Adrenal gland (tissue), 12 donors: ENCODE data around the gene MUC12. TPM values are rescaled to one million over a fixed set of nuclear protein-coding genes. Genes with fewer than 3 reads are reported as not detected.

ENCODE experiments used
- polyA plus RNA-seq, 3 donors: library from polyadenylated mRNA; stranded (reverse); fragments of 200-250 nt in 2 of 3; fragments of 350-450 nt in 1 of 3; fragmentation: Illumina TruSeq in 1 of 3; extraction: RNeasy Lipid Tissue Mini Kit (QIAGEN cat#74804) in 1 of 3; gene quantifications; one replicate each; pipeline ENCODE4 v1.2.3, GENCODE V29; 2013 to 2014
- small RNA-seq, 2 donors: library from RNA; depleted of rRNA; stranded (forward); fragments of <200 nt; gene quantifications; one replicate each; pipeline ENCODE3, GENCODE V24; 2016
- total RNA-seq, 9 donors: library from RNA; depleted of rRNA in 4 of 9; stranded (reverse); fragments of >200 nt in 4 of 9; fragments of 120-200 nt in 1 of 9; fragmentation: NEBNext Ultra II Directional in 1 of 9; extraction: Animal tissue kit (Norgen Biotek cat#: 25700) in 1 of 9; gene quantifications; one replicate each; pipeline versions ENCODE4 v1.1.0 to v1.2.4, GENCODE V29; 2013 to 2023
- donor health status: healthy with polysubstance abuse.
- donor health status: Bipolar disorder and iron deficiency.
- donor health status: DM: yes; HTN: yes; CAD: no.
- donor health status: DM: no; HTN: no; CAD: no.
- donor health status: DM: no; HTN: no; CAD: no.
- donor health status: DM: yes; HTN: yes; CAD: no.

The MUC12 gene
- total and polyA plus RNA-seq, 12 donors: 0.07 to 3.3 (median 0.66) TPM; not detected in 4

Small RNA genes within 50 kb of the gene (small RNA-seq; reads per million reads assigned to genes)
- gene RPS29P15: 0 reads per million in 2 donors

Other genes with a start within 250 kb of the MUC12 start
- under 1 TPM in 1 of 9 donors, not detected in 8; 0.17 TPM for gene EPO, start 249.1 kb upstream of the MUC12 start, total RNA-seq
- gene EPO, start 249.1 kb upstream of the MUC12 start, polyA plus RNA-seq: under 1 TPM in 1 of 3 donors, not detected in 2; 0.10 TPM
- not detected for gene ZAN, start 236.0 kb upstream of the MUC12 start, total RNA-seq
- gene ZAN, start 236.0 kb upstream of the MUC12 start, polyA plus RNA-seq: not detected
- gene EPHB4, start 142.0 kb upstream of the MUC12 start, total RNA-seq: 100 to 1,000 TPM in 6 of 9 donors, 10 to 100 TPM in 3; 67.5 to 188 (median 111) TPM
- 10 to 100 TPM; 31.5 to 67.3 (median 37.2) TPM for gene EPHB4, start 142.0 kb upstream of the MUC12 start, polyA plus RNA-seq
- 10 to 100 TPM in 7 of 9 donors, 1 to 10 TPM in 2; 8.0 to 35.1 (median 19.7) TPM for gene SLC12A9, start 116.9 kb upstream of the MUC12 start, total RNA-seq
- gene SLC12A9, start 116.9 kb upstream of the MUC12 start, polyA plus RNA-seq: 10 to 100 TPM in 2 of 3 donors, 1 to 10 TPM in 1; 6.1 to 60.3 (median 34.6) TPM
- gene TRIP6, start 102.2 kb upstream of the MUC12 start, total RNA-seq: 100 to 1,000 TPM in 2 of 9 donors, 10 to 100 TPM in 6, 1 to 10 TPM in 1; 6.1 to 105 (median 70.7) TPM
- gene TRIP6, start 102.2 kb upstream of the MUC12 start, polyA plus RNA-seq: 10 to 100 TPM in 2 of 3 donors, 1 to 10 TPM in 1; 8.9 to 88.6 (median 67.6) TPM
- gene SRRT, start 94.5 kb upstream of the MUC12 start, total RNA-seq: 100 to 1,000 TPM in 4 of 9 donors, 10 to 100 TPM in 5; 44.0 to 156 (median 70.7) TPM
- 100 to 1,000 TPM in 2 of 3 donors, 10 to 100 TPM in 1; 83.7 to 289 (median 226) TPM for gene SRRT, start 94.5 kb upstream of the MUC12 start, polyA plus RNA-seq
- gene UFSP1, start 79.8 kb upstream of the MUC12 start, total RNA-seq: 10 to 100 TPM in 1 of 9 donors, 1 to 10 TPM in 8; 2.8 to 12.7 (median 5.2) TPM
- 1 to 10 TPM; 2.5 to 6.8 (median 6.5) TPM for gene UFSP1, start 79.8 kb upstream of the MUC12 start, polyA plus RNA-seq
- gene ACHE, start 73.7 kb upstream of the MUC12 start, total RNA-seq: 10 to 100 TPM in 1 of 9 donors, 1 to 10 TPM in 4, under 1 TPM in 4; 0.26 to 10.2 (median 1.2) TPM
- gene ACHE, start 73.7 kb upstream of the MUC12 start, polyA plus RNA-seq: 1 to 10 TPM; 1.2 to 3.3 (median 3.0) TPM
- under 1 TPM in 3 of 9 donors, not detected in 6; 0.04 to 0.91 (median 0.38) TPM for gene MUC3A, start 20.0 kb upstream of the MUC12 start, total RNA-seq
- under 1 TPM; 0.05 to 0.17 (median 0.16) TPM for gene MUC3A, start 20.0 kb upstream of the MUC12 start, polyA plus RNA-seq
- not detected for gene MUC17, start 50.5 kb downstream of the MUC12 start, total RNA-seq
- not detected for gene MUC17, start 50.5 kb downstream of the MUC12 start, polyA plus RNA-seq
- 10 to 100 TPM; 10.6 to 57.3 (median 29.5) TPM for gene TRIM56, start 115.9 kb downstream of the MUC12 start, total RNA-seq
- 10 to 100 TPM in 2 of 3 donors, 1 to 10 TPM in 1; 8.3 to 24.1 (median 16.3) TPM for gene TRIM56, start 115.9 kb downstream of the MUC12 start, polyA plus RNA-seq
- 100 to 1,000 TPM in 1 of 9 donors, 10 to 100 TPM in 6, 1 to 10 TPM in 2; 4.8 to 118 (median 18.8) TPM for gene SERPINE1, start 157.5 kb downstream of the MUC12 start, total RNA-seq
- 10 to 100 TPM in 2 of 3 donors, 1 to 10 TPM in 1; 9.1 to 23.1 (median 23.0) TPM for gene SERPINE1, start 157.5 kb downstream of the MUC12 start, polyA plus RNA-seq
- gene AP1S1, start 184.9 kb downstream of the MUC12 start, total RNA-seq: 100 to 1,000 TPM in 1 of 9 donors, 10 to 100 TPM in 8; 26.9 to 190 (median 45.8) TPM
- gene AP1S1, start 184.9 kb downstream of the MUC12 start, polyA plus RNA-seq: 10 to 100 TPM; 20.4 to 35.4 (median 30.0) TPM
- gene VGF, start 196.0 kb downstream of the MUC12 start, total RNA-seq: 10 to 100 TPM in 2 of 9 donors, 1 to 10 TPM in 3, under 1 TPM in 1, not detected in 3; 0.97 to 14.3 (median 3.3) TPM
- 10 to 100 TPM in 1 of 3 donors, 1 to 10 TPM in 2; 1.9 to 12.8 (median 4.6) TPM for gene VGF, start 196.0 kb downstream of the MUC12 start, polyA plus RNA-seq
- under 1 TPM in 1 of 9 donors, not detected in 8; 0.14 TPM for gene NAT16, start 210.7 kb downstream of the MUC12 start, total RNA-seq
- not detected for gene NAT16, start 210.7 kb downstream of the MUC12 start, polyA plus RNA-seq
- not detected for gene MOGAT3, start 231.5 kb downstream of the MUC12 start, total RNA-seq
- gene MOGAT3, start 231.5 kb downstream of the MUC12 start, polyA plus RNA-seq: not detected
- gene PLOD3, start 248.0 kb downstream of the MUC12 start, total RNA-seq: 10 to 100 TPM; 24.1 to 62.2 (median 50.8) TPM
- gene PLOD3, start 248.0 kb downstream of the MUC12 start, polyA plus RNA-seq: 10 to 100 TPM; 35.4 to 59.8 (median 54.4) TPM
- 100 to 1,000 TPM in 4 of 9 donors, 10 to 100 TPM in 5; 69.0 to 142 (median 95.7) TPM for gene ZNHIT1, start 248.6 kb downstream of the MUC12 start, total RNA-seq
- 100 to 1,000 TPM in 2 of 3 donors, 10 to 100 TPM in 1; 34.7 to 228 (median 177) TPM for gene ZNHIT1, start 248.6 kb downstream of the MUC12 start, polyA plus RNA-seq